NB4 (cell line): Measurements from ENCODE around the gene KRTAP4-6.

ENCODE experiments used
- POLR2A ChIP-seq: IDR thresholded peaks from 2 replicates; pipeline ENCODE4 v1.6.1; 2011; ENCODE audit warnings: mild to moderate bottlenecking; ENCODE audit not compliant: insufficient read length; ENCODE audit errors: extremely low read depth
- TF ChIP-seq, protein P1 (sequence below): IDR thresholded peaks from 2 replicates; pipeline ENCODE4 v1.6.1; 2011; ENCODE audit warnings: low read depth, low read length

DNA sequence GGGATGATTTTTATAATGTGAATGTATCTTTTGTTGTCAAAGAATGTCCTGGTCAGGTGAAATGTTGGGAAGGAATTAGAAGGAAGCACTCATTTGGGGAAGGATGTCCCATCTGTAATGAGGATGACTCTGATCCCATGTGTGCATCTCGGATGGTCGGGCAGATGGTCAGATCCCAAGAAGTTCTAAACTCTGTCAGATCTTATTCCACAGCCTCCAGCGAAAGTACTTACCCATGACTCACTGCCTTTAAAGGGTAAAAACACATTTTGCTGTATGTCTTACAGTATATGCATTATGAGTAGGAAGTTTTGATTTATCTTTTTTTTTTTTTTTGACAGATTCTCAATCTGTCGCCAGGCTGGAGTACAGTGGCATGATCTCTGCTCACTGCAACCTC lies 21.6 kb downstream of the KRTAP4-6 start:
- no peak for TF ChIP-seq POLR2A
- TF ChIP-seq, protein P1, sequence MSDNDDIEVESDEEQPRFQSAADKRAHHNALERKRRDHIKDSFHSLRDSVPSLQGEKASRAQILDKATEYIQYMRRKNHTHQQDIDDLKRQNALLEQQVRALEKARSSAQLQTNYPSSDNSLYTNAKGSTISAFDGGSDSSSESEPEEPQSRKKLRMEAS: no peak
